OCI-LY7 (cell line): ENCODE measurements around the gene RNF208.

Experiments
- EZH2phosphoT487 ChIP-seq: fragments of 200-600 bp; sonication (generic); IDR thresholded peaks from 2 replicates; pipeline ENCODE4 v1.6.1; 2018; ENCODE audit warnings: low read depth, borderline replicate concordance, mild to moderate bottlenecking, mixed run types, antibody characterized with exemption, low read length, moderate library complexity, mixed read lengths
- TF ChIP-seq, protein P1 (sequence below): fragments of 200-600 bp; sonication (generic); conservative IDR thresholded peaks from 2 replicates; pipeline ENCODE4 v1.5.1; 2014; ENCODE audit warnings: mild to moderate bottlenecking, antibody characterized with exemption, low read length, moderate library complexity, mixed read lengths

DNA sequence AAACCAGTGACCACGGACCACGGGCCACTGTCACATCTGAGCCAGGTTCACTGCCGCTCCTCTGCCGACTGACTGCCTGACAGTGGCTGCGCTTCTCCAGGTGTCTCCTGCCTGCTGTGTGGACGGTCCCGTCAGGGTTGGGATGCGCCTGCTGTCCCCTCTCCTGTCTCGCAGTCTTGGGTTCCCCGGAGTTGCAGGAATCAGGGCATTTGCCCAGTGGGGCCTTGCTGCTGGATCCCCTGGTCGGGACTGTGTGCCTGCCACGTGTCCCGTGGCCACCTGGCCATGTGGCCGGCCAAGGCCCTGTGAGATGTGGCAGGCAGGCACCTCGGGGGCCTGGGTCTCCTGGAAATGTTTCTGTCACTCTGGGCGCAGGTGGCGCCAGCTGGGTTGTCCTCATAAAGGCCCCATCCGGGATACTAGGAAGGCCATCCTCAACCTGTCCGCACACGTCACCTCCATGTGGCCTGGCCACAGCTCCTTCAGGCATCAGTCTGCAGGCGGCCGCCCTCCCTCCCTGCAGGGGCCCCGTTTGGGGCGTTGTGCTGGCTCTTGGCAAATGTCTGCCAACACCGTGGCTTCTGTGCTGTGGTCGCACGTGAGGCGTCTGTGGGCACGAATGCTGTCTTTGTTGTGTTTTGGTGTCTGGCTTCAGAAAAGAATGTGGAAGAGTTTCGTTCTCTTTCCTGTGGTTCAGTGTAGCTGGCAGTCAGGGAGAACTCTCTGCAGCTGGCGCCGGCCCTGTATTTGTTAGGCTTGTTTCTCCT lies 49.1 kb upstream of the RNF208 start:
- TF ChIP-seq, protein P1, sequence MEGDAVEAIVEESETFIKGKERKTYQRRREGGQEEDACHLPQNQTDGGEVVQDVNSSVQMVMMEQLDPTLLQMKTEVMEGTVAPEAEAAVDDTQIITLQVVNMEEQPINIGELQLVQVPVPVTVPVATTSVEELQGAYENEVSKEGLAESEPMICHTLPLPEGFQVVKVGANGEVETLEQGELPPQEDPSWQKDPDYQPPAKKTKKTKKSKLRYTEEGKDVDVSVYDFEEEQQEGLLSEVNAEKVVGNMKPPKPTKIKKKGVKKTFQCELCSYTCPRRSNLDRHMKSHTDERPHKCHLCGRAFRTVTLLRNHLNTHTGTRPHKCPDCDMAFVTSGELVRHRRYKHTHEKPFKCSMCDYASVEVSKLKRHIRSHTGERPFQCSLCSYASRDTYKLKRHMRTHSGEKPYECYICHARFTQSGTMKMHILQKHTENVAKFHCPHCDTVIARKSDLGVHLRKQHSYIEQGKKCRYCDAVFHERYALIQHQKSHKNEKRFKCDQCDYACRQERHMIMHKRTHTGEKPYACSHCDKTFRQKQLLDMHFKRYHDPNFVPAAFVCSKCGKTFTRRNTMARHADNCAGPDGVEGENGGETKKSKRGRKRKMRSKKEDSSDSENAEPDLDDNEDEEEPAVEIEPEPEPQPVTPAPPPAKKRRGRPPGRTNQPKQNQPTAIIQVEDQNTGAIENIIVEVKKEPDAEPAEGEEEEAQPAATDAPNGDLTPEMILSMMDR: no peak
- no peak for TF ChIP-seq EZH2phosphoT487
